Measurements from ENCODE around the gene TRIM40.

DNA sequence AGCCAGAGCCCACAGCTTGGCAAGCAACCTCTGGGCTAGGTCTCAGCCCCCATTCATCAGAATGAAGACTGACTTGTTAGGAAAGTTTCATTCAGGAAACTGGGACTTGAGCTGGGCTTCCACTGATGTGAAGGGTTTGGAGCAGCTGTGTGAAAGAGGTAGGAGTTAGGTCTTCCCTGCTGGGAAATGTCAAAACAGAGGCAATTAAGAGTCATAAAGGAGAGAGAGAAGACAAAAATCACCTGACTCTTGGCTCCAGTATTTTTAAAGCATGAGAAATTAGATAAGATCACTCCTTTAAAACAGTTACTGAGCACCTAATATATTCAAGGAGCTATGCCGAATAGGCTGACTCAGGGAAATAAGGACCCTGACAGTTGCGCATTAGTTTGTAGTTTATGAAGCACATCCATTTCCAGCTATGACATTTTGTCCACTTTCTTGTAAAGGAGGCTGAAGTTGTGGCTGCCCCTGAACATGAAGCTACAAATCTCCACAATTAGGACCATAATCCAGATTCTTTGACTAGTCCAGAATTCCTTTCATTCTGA, 3.9 kb upstream of the TRIM40 start:
- TF ChIP-seq, protein P1, sequence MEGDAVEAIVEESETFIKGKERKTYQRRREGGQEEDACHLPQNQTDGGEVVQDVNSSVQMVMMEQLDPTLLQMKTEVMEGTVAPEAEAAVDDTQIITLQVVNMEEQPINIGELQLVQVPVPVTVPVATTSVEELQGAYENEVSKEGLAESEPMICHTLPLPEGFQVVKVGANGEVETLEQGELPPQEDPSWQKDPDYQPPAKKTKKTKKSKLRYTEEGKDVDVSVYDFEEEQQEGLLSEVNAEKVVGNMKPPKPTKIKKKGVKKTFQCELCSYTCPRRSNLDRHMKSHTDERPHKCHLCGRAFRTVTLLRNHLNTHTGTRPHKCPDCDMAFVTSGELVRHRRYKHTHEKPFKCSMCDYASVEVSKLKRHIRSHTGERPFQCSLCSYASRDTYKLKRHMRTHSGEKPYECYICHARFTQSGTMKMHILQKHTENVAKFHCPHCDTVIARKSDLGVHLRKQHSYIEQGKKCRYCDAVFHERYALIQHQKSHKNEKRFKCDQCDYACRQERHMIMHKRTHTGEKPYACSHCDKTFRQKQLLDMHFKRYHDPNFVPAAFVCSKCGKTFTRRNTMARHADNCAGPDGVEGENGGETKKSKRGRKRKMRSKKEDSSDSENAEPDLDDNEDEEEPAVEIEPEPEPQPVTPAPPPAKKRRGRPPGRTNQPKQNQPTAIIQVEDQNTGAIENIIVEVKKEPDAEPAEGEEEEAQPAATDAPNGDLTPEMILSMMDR (IDR thresholded peaks at IDR 0.05), result no peak
- no peak for TF ChIP-seq POLR2A (IDR thresholded peaks at IDR 0.05)

Measured in lower leg skin (tissue), 3 donors.